ENCODE data around the gene NEK7.

DNA sequence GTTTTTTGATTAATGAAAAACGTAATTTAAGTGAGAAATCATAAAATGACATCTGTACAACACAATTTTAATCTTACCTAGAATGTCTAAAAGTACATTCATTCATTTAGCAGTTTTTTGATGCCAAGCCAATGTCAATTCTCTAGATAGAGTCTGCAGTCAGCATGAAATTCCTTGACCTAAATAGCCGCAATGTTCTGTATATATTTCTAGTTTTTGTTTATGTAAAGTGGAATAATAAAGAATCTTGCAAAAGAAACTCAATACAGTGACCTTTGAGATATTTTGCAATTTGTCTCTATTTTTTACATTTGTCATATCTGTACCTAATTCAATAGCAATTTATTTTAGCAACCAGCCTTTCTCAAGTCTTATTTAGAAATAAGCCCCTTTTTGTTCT is 207.7 kb downstream of the NEK7 start:
- TF ChIP-seq CTCF (IDR thresholded peaks at IDR 0.05) (no peak), ZFX (IDR thresholded peaks at IDR 0.05; ENCODE audit: borderline replicate concordance) (no peak)
